WERI-Rb-1 (cell line): ENCODE results near the gene ROR1.

Experiments used
- DNase-seq: peaks from one replicate; pipeline ENCODE4 v3.0.0-alpha.2; 2020
- H3K27ac ChIP-seq: fragments of 250-450 bp; sonication (Bioruptor Pico); 2 replicates; pipeline ENCODE4 v1.5.1; 2020; ENCODE audit warnings: mild to moderate bottlenecking, moderate library complexity
- H3K27me3 ChIP-seq: fragments of 250-450 bp; sonication (Bioruptor Pico); 2 replicates; pipeline ENCODE4 v1.5.1; 2021; ENCODE audit warnings: mild to moderate bottlenecking, low read depth, moderate library complexity; ENCODE audit not compliant: insufficient read depth, severe bottlenecking
- H3K36me3 ChIP-seq: fragments of 250-450 bp; sonication (Bioruptor Pico); 2 replicates; pipeline ENCODE4 v1.5.1; 2020; ENCODE audit warnings: mild to moderate bottlenecking, moderate library complexity
- H3K4me3 ChIP-seq: 2 replicates; pipeline ENCODE4 v1.5.1; 2011; ENCODE audit warnings: low read depth, mild to moderate bottlenecking, control low read depth, low read length
- H3K9me3 ChIP-seq: fragments of 250-450 bp; sonication (Bioruptor Pico); 2 replicates; pipeline ENCODE4 v1.5.1; 2021; ENCODE audit warnings: mild to moderate bottlenecking, moderate library complexity; ENCODE audit not compliant: severe bottlenecking
- TF ChIP-seq, protein P1 (sequence below): IDR thresholded peaks from 2 replicates; pipeline ENCODE4 v1.5.1; 2011; ENCODE audit warnings: low read depth, mild to moderate bottlenecking, control low read depth, inconsistent platforms, low read length

Gene ROR1

DNA sequence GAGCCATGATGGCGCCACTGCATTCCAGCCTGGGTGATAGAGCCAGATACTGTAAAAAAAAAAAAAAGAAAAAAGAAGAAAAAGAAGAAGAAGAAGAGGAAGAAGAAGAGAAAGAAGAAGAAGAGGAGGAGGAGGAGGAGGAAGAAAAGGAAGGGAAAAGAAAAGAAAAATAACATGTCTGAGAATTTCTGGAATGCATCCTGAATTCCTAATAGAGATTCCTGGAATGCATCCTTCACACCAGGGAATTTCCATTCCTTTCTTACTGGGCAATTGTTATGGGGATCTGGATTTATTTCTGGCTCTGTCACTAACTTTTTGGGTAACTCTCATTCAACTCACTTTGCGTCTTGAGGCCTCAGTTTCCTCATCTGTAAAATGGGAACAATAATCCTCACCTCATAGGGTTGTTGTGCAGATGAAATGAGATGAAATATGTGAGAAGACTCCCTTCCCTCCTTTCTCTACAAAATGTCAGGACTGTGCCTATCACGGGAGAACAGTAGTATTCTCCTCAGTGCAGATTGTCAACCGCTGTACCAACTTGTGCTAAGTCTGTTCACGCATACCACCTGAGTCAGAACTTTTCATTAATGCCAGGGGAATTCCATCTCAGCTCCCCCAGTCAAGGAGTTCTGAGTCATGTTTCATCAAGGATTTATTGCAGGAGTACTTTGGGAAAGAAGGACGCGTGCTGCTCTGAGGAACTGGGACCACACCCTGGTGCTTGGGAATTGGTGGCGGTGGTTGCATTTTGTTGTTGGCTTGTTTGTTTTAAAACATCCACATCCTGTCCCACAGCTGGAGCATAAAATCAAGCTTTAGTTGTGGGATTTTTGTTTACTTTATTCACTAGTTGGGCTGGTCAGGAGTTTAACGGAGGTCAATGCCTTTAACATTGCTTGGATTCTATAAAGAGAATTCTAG, 42.4 kb upstream of the ROR1 start:
- Histone ChIP-seq H3K36me3 (no peaks in the 10 kb centered on the region), H3K27me3 (no peaks in the 10 kb centered on the region), H3K27ac (no peak overlapping the region), H3K9me3 (no peaks in the 10 kb centered on the region), H3K4me3 (no peak overlapping the region)
- no peak for DNase-seq
- TF ChIP-seq, protein P1, sequence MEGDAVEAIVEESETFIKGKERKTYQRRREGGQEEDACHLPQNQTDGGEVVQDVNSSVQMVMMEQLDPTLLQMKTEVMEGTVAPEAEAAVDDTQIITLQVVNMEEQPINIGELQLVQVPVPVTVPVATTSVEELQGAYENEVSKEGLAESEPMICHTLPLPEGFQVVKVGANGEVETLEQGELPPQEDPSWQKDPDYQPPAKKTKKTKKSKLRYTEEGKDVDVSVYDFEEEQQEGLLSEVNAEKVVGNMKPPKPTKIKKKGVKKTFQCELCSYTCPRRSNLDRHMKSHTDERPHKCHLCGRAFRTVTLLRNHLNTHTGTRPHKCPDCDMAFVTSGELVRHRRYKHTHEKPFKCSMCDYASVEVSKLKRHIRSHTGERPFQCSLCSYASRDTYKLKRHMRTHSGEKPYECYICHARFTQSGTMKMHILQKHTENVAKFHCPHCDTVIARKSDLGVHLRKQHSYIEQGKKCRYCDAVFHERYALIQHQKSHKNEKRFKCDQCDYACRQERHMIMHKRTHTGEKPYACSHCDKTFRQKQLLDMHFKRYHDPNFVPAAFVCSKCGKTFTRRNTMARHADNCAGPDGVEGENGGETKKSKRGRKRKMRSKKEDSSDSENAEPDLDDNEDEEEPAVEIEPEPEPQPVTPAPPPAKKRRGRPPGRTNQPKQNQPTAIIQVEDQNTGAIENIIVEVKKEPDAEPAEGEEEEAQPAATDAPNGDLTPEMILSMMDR = no peak

DNA sequence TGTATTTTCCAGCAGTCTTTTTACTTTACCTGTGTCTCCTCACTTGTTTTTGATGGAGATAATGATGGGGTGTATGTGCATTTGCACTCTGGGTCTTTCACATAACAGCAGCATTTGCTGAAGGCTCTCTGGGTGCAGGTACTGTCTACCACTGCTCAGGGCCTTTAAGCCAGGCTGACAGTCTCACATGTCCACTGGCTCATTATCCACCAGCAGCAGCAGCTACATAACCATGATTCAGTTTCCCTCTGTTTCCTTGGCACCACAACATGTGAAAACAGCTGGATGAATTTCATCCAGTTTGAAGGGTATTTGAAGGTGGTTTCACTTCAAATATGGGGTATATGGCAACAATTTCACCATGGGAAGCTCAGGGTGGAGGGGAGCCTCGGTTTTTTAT, 41.2 kb upstream of the ROR1 start:
- DNase-seq = no peak
- TF ChIP-seq, protein P1 = no peak
- Histone ChIP-seq H3K27ac (no peak overlapping the region), H3K27me3 (no peaks in the 10 kb centered on the region), H3K4me3 (no peak overlapping the region), H3K9me3 (no peaks in the 10 kb centered on the region), H3K36me3 (no peaks in the 10 kb centered on the region)

DNA sequence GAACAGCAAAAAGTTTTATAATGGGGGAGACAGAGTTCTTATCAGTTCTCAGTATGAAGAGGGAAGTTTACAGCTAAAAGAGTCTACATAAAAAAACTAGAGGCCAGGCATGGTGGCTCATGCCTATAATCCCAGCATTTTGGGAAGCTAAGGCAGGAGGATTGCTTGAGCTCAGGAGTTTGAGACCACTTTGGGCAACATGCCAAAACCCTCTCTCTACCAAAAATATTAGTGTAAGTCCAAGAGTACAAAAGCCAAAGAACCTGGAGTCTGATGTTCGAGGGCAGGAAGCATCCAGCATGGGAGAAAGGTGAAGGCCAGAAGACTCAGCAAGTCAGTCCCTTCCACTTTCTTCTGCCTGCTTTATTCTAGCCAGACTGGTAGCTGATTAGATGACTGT, 35.0 kb upstream of the ROR1 start:
- Histone ChIP-seq H3K27me3 (no peaks in the 10 kb centered on the region), H3K36me3 (no peaks in the 10 kb centered on the region), H3K9me3 (no peaks in the 10 kb centered on the region), H3K27ac (no peak overlapping the region), H3K4me3 (no peak overlapping the region)
- DNase-seq = no peak
- TF ChIP-seq, protein P1 = no peak

DNA sequence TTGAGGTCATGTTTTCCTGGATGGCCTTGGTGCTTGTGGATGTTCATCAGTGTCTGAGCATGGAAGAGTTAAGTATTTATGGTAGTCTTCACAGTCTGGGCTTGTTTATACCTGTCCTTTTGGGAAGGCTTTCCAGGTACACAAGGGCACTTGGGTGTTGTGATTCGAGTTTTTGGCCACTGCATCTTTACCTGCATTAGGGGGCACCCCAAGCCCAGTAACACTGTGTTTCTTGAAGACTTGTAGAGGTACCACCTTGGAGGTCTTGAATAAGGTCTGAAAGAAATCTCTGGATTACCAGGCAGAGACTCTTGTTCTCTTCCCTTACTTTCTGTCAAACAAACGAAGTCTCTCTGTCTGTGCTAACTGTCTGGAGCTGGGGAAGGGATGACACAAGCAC, 34.4 kb upstream of the ROR1 start:
- Histone ChIP-seq H3K4me3 (no peak overlapping the region), H3K36me3 (no peaks in the 10 kb centered on the region), H3K9me3 (no peaks in the 10 kb centered on the region), H3K27ac (no peak overlapping the region), H3K27me3 (no peaks in the 10 kb centered on the region)
- TF ChIP-seq, protein P1 = 0 out of 2 replicates have a peak, but pooled peaks have one; percentile 12
- no peak for DNase-seq

DNA sequence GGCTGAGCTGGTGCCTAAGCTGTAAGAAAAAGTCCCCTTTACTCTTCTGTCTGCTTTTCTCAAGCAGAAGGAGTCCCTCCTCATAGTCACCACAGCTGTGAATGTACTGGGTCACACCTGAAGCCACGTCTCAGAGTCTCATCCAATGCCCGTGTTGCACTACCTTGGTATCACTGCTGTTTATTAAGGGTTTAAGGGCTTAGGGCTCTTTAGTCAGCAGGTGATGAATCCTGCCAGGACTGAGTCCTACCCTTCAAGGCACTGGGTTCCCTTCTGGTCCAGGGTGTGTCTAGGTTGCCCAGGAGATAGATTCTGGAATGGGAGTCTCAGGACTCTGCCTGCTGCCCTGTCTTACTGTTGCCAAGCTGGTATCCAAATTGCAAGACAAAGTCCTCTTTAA, 33.4 kb upstream of the ROR1 start:
- H3K9me3 ChIP-seq = no peaks in the 10 kb centered on the region
- DNase-seq = no peak
- H3K36me3 ChIP-seq = no peaks in the 10 kb centered on the region
- H3K27me3 ChIP-seq = no peaks in the 10 kb centered on the region
- TF ChIP-seq, protein P1 = no peak
- no peak overlapping the region for H3K27ac ChIP-seq
- H3K4me3 ChIP-seq = no peak overlapping the region
